HEK293T (cell line): ENCODE results near the gene RAVER2.

Experiments used
- ELF4 ChIP-seq: fragments of 450-650 bp; IDR thresholded peaks from 2 replicates; pipeline ENCODE4 v1.6.1; 2017; ENCODE audit warnings: antibody characterized with exemption
- FOXA1 ChIP-seq: fragments of 450-650 bp; IDR thresholded peaks from 2 replicates; pipeline ENCODE4 v1.6.1; 2016; ENCODE audit warnings: mild to moderate bottlenecking
- FOXK2 ChIP-seq: fragments of 450-650 bp; IDR thresholded peaks from 2 replicates; pipeline ENCODE4 v1.6.1; 2016; ENCODE audit warnings: mild to moderate bottlenecking
- FOXM1 ChIP-seq: fragments of 450-650 bp; IDR thresholded peaks from 2 replicates; pipeline ENCODE4 v1.6.1; 2017; ENCODE audit warnings: mild to moderate bottlenecking, borderline replicate concordance
- HDGF ChIP-seq: fragments of 450-650 bp; IDR thresholded peaks from 2 replicates; pipeline ENCODE4 v1.6.1; 2017; ENCODE audit warnings: antibody characterized with exemption, borderline replicate concordance
- L3MBTL2 ChIP-seq: fragments of 450-650 bp; conservative IDR thresholded peaks from 2 replicates; pipeline ENCODE4 v1.6.1; 2016; ENCODE audit warnings: mild to moderate bottlenecking
- NFRKB ChIP-seq: fragments of 450-650 bp; IDR thresholded peaks from 2 replicates; pipeline ENCODE4 v1.6.1; 2016; ENCODE audit warnings: mild to moderate bottlenecking, moderate library complexity
- SP1 ChIP-seq: fragments of 450-650 bp; IDR thresholded peaks from 2 replicates; pipeline ENCODE4 v1.6.1; 2017
- SUZ12 ChIP-seq: fragments of 450-650 bp; IDR thresholded peaks from 2 replicates; pipeline ENCODE4 v1.6.1; 2016; ENCODE audit warnings: mild to moderate bottlenecking
- TARDBP ChIP-seq: fragments of 450-650 bp; IDR thresholded peaks from 2 replicates; pipeline ENCODE4 v1.6.1; 2016
- ZNF384 ChIP-seq: fragments of 450-650 bp; IDR thresholded peaks from 2 replicates; pipeline ENCODE4 v1.6.1; 2016
- TF ChIP-seq, protein P1 (sequence below): fragments of 450-650 bp; IDR thresholded peaks from 2 replicates; pipeline ENCODE4 v1.6.1; 2016

- TF ChIP-seq SUZ12 = no peak
- TF ChIP-seq TARDBP = no peak
- TF ChIP-seq FOXM1 = no peak
- no peak for TF ChIP-seq HDGF
- no peak for TF ChIP-seq NFRKB
- TF ChIP-seq SP1 = no peak
- no peak for TF ChIP-seq ZNF384
- no peak for TF ChIP-seq FOXK2
- TF ChIP-seq L3MBTL2 = no peak
- no peak for TF ChIP-seq FOXA1
- TF ChIP-seq, protein P1, sequence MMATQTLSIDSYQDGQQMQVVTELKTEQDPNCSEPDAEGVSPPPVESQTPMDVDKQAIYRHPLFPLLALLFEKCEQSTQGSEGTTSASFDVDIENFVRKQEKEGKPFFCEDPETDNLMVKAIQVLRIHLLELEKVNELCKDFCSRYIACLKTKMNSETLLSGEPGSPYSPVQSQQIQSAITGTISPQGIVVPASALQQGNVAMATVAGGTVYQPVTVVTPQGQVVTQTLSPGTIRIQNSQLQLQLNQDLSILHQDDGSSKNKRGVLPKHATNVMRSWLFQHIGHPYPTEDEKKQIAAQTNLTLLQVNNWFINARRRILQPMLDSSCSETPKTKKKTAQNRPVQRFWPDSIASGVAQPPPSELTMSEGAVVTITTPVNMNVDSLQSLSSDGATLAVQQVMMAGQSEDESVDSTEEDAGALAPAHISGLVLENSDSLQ = no peak
- TF ChIP-seq ELF4 = no peak
Observed at GRCh38 chr1:64875606-64876005, 130.7 kb downstream of the RAVER2 start.
